Measurements from ENCODE around the gene GPSM1.

- TF ChIP-seq CTCF (IDR thresholded peaks at IDR 0.05): no peak
- TF ChIP-seq EZH2 (IDR thresholded peaks at IDR 0.05): no peak
These were observed 31.5 kb downstream of the GPSM1 start for GRCh38 chr9:136358888-136359287.
